K562 (cell line): ENCODE results near the gene TMEM179. TPM values are rescaled to one million over a fixed set of nuclear protein-coding genes. Genes with fewer than 3 reads are reported as not detected.

Experiments
- ATAC-seq: fragments of 200-7000 bp; cut with Tn5 transposase; 3 replicates; pipeline ENCODE4 v1.9.1; 2020; ENCODE audit warnings: moderate library complexity
- BruUV-seq: library from RNA; stranded (reverse); fragments of 400-500 nt; replicated peaks from 2 replicates; lab custom pipeline; 2021; lab: Mats Ljungman, UMichigan
- CTCF ChIA-PET: fragments of 300-600 bp; formaldehyde crosslinking; extraction: SDS; loops from one replicate; lab custom pipeline; 2021; ENCODE audit warnings: low intra/inter-chr PET ratio; lab: Yijun Ruan, JAX
- POLR2A ChIA-PET: fragments of 300-600, 350-650 bp; sonication (Branson Sonifier 250); formaldehyde crosslinking; extraction: SDS; loops from one replicate; lab custom pipeline; 2021; ENCODE audit warnings: antibody characterized with exemption, inconsistent platforms; lab: Yijun Ruan, JAX
- DNase-seq, 4 experiments: peaks; one replicate each; pipeline versions ENCODE4 v3.0.0 to v3.0.0-alpha.2; 2011 to 2018; ENCODE audit warnings: low spot score in 3 of 4, mixed read lengths in 3 of 4; ENCODE audit errors: extremely low read depth in 1 of 4
- FAIRE-seq: peaks from 2 replicates; lab custom pipeline; 2011; peaks lifted over from hg19 to GRCh38; lab: Jason Lieb, UNC
- H2AFZ ChIP-seq: 2 replicates; pipeline ENCODE4 v1.6.0; 2011; ENCODE audit warnings: low read depth, low read length, control low read depth, inconsistent platforms
- H3K27ac ChIP-seq: fragments of 200-600 bp; 3 replicates; pipeline ENCODE4 v1.8.0; 2011; ENCODE audit warnings: low read depth, mild to moderate bottlenecking, control low read depth, inconsistent platforms, low read length, moderate library complexity, mixed read lengths; ENCODE audit errors: extremely low read depth
- H3K27me3 ChIP-seq, 2 experiments: fragments of 300-600 bp in 1 of 2; 2 replicates in 1 of 2; 3 replicates in 1 of 2; pipeline versions ENCODE4 v1.6.0 to v1.8.0; 2011; ENCODE audit warnings: inconsistent platforms in 2 of 2, low read length in 2 of 2, mild to moderate bottlenecking in 1 of 2, mixed read lengths in 1 of 2, moderate library complexity in 1 of 2; ENCODE audit not compliant: control insufficient read depth in 2 of 2, insufficient read depth in 2 of 2
- H3K36me3 ChIP-seq: fragments of 300-600 bp; 3 replicates; pipeline ENCODE4 v1.8.0; 2011; ENCODE audit warnings: mild to moderate bottlenecking, low read length, inconsistent platforms; ENCODE audit not compliant: control insufficient read depth, insufficient read depth
- H3K4me1 ChIP-seq, 2 experiments: fragments of 200-600 bp in 1 of 2; replicated peaks in 1 of 2; 2 replicates in 1 of 2; 3 replicates in 1 of 2; pipeline versions ENCODE4 v1.5.1 to v1.8.0; 2011; ENCODE audit warnings: inconsistent platforms in 2 of 2, low read length in 2 of 2, mild to moderate bottlenecking in 1 of 2, mixed read lengths in 1 of 2, moderate library complexity in 1 of 2; ENCODE audit not compliant: control insufficient read depth in 2 of 2, insufficient read depth in 2 of 2
- H3K4me2 ChIP-seq: 2 replicates; pipeline ENCODE4 v1.6.1; 2011; ENCODE audit warnings: low read length, control low read depth, inconsistent platforms, mixed read lengths; ENCODE audit not compliant: insufficient read depth
- H3K4me3 ChIP-seq: fragments of 200-600 bp; sonication (generic), shearing (Covaris generic); 2 replicates; pipeline ENCODE4 v1.5.1; 2016; ENCODE audit warnings: control low read depth, inconsistent platforms
- H3K79me2 ChIP-seq: fragments of 200-600 bp; 3 replicates; pipeline ENCODE4 v1.8.0; 2011; ENCODE audit warnings: low read length, inconsistent platforms; ENCODE audit not compliant: control insufficient read depth, insufficient read depth
- H3K9ac ChIP-seq, 2 experiments: 2 replicates each; pipeline versions ENCODE4 v1.6.0 to v1.6.1; 2011; ENCODE audit warnings: low read depth in 2 of 2, low read length in 2 of 2, control low read depth in 1 of 2, inconsistent platforms in 1 of 2, mild to moderate bottlenecking in 1 of 2, mixed read lengths in 1 of 2; ENCODE audit not compliant: insufficient read depth in 1 of 2
- H3K9me1 ChIP-seq: one replicate; pipeline ENCODE4 v1.6.0; 2011; ENCODE audit warnings: inconsistent platforms, mild to moderate bottlenecking, low read length, moderate library complexity; ENCODE audit not compliant: control insufficient read depth, insufficient read depth
- H3K9me3 ChIP-seq: replicated peaks from 2 replicates; pipeline ENCODE4 v1.5.1; 2011; ENCODE audit warnings: low read depth, low read length, inconsistent platforms; ENCODE audit not compliant: control insufficient read depth, insufficient read depth
- H4K20me1 ChIP-seq: replicated peaks from 2 replicates; pipeline ENCODE4 v1.6.1; 2011; ENCODE audit warnings: low read length, inconsistent platforms, mixed read lengths; ENCODE audit not compliant: control insufficient read depth, insufficient read depth
- BACH1 ChIP-seq: fragments of 200-800 bp; sonication (Bioruptor generic); IDR thresholded peaks from 2 replicates; pipeline ENCODE4 v1.6.1; 2016; ENCODE audit warnings: missing genetic modification characterization, missing compliant biosample characterization
- EHMT2 ChIP-seq: fragments of 450-650 bp; IDR thresholded peaks from 2 replicates; pipeline ENCODE4 v1.6.1; 2018; ENCODE audit warnings: antibody characterized with exemption
- EP300 ChIP-seq: IDR thresholded peaks from 2 replicates; pipeline ENCODE4 v1.6.1; 2012; ENCODE audit warnings: low read length, improper control_type of control experiment
- FOXK2 ChIP-seq, 2 experiments: fragments of 450-650 bp; IDR thresholded peaks in 1 of 2; conservative IDR thresholded peaks in 1 of 2; 2 replicates each; pipeline ENCODE4 v1.6.1; 2016; ENCODE audit warnings: low read depth in 2 of 2, mild to moderate bottlenecking in 1 of 2
- KAT2B ChIP-seq: IDR thresholded peaks from one replicate; pipeline ENCODE4 v1.6.1; 2012; ENCODE audit warnings: low read depth, mild to moderate bottlenecking, control low read depth, inconsistent platforms, low read length, moderate library complexity
- RAD21 ChIP-seq, 2 experiments: fragments of 250-450 bp in 1 of 2; fragments of 450-650 bp in 1 of 2; sonication (Bioruptor Pico) in 1 of 2; formaldehyde crosslinking in 1 of 2; IDR thresholded peaks in 1 of 2; conservative IDR thresholded peaks in 1 of 2; 2 replicates each; pipeline versions ENCODE4 v1.4.0 to v1.8.0; 2020 to 2022; ENCODE audit warnings: mild to moderate bottlenecking in 2 of 2, moderate library complexity in 1 of 2
- RBM17 ChIP-seq: fragments of 200-400 bp; formaldehyde crosslinking; IDR thresholded peaks from 2 replicates; pipeline ENCODE4 v1.6.1; 2017; ENCODE audit warnings: low read depth, mild to moderate bottlenecking, low read length, borderline replicate concordance
- RBM22 ChIP-seq: fragments of 200-400 bp; formaldehyde crosslinking; IDR thresholded peaks from 2 replicates; pipeline ENCODE4 v1.6.1; 2018; ENCODE audit warnings: low read length, low read depth; ENCODE audit not compliant: poor library complexity, severe bottlenecking
- WGBS: fragments of 100-300 bp; shearing (Covaris generic); methylation state at CpG from one replicate; pipeline ENCODE4 v1.1.6; 2016; ENCODE audit warnings: low coverage, mixed read lengths; ENCODE audit not compliant: insufficient coverage; ENCODE audit errors: missing lambda C conversion rate; 5-methylcytosine and 5-hydroxymethylcytosine counted together
- in situ Hi-C: fragments of 300-500 bp; cut with MboI; formaldehyde crosslinking; loops from 4 replicates; pipeline ENCODE4 v1.15.0; 2018; ENCODE audit warnings: inconsistent platforms, mixed read lengths
- intact Hi-C: fragments of 100-400 bp; cut with micrococcal nuclease; formaldehyde crosslinking; loops from 2 replicates; pipeline ENCODE4 v1.14.2; 2022
- polyA plus RNA-seq, 8 experiments: library from polyadenylated mRNA; depleted of rRNA in 4 of 8; stranded (reverse) in 5 of 8; unstranded in 3 of 8; fragments of >200 nt; fragmentation: Nextera tagmentation in 2 of 8; fragmentation: Illumina TruSeq in 1 of 8; extraction: Ambion mirVana in 2 of 8; extraction: Trizol in 1 of 8; gene quantifications; 2 replicates each; pipeline versions ENCODE4 v1.2.1 to v1.2.3, GENCODE V29; 2011 to 2014; ENCODE audit warnings: inconsistent platforms in 1 of 8, missing spikeins in 1 of 8
- total RNA-seq, 7 experiments: library from RNA; depleted of rRNA in 6 of 7; stranded (reverse); fragments of >200 nt in 6 of 7; fragmentation: Illumina TruSeq in 2 of 7; extraction: Trizol in 2 of 7; gene quantifications; 2 replicates each; pipeline versions ENCODE4 v1.2.1 to v1.2.3, GENCODE V29; 2011 to 2021; ENCODE audit warnings: low replicate concordance in 1 of 7

TMEM179 gene
- total and polyA plus RNA-seq, 9 of the 15 experiments (the other 6 are each of a cell fraction or from before 2014, with no cell fraction given), result not detected

GRCh38 chr14:104567957-104568225, 36.7 kb downstream of the TMEM179 start:
- ChIA-PET CTCF (no interaction called here), POLR2A (interaction anchor here (1.4 kb wide), 1 partner anchor 9 kb away, joined by 7 read pairs; no protein-coding TSS in a partner anchor)
- WGBS, result 3% methylated on average over 7 of the region's 9 CpGs
- Histone ChIP-seq H3K9me3 (no peaks in the 10 kb centered on the region), H3K36me3 (no peaks in the 10 kb centered on the region), H2AFZ (no peak overlapping the region), H3K4me3 (no peak overlapping the region), H3K9me1 (no peaks in the 10 kb centered on the region), H3K79me2 (no peaks in the 10 kb centered on the region), H3K4me2 (no peak overlapping the region), H3K9ac (no peak overlapping the region), H4K20me1 (no peaks in the 10 kb centered on the region; the same call in none of the 2 replicates)
- BruUV-seq, result no TSS peak
- ATAC-seq, result no peak
- FAIRE-seq, result no peak
- TF ChIP-seq RBM17 (no peak), EP300 (no peak), EHMT2 (no peak), FOXK2 (conservative IDR thresholded peaks at IDR 0.05 in 1 of 2, IDR thresholded peaks at IDR 0.05 in 1 of 2; ENCODE audit: low read depth in 2 of 2) (no peak), RBM22 (no peak), KAT2B (no peak), RAD21 (CRISPR knock-in tag; conservative IDR thresholded peaks at IDR 0.05 in 1 of 2, IDR thresholded peaks at IDR 0.05 in 1 of 2) (no peak), BACH1 (tag) (no peak)
- TF ChIP-seq, all 486 proteins: peak for 0
- in situ Hi-C loops (no loop called here), intact Hi-C loops (loop anchor here (10.0 kb wide), 1 partner anchor 57 kb away; no protein-coding TSS in a partner anchor)
- DNase-seq, result no peak
- Histone ChIP-seq H3K27me3 (peaks cover 0 to 42% of the 10 kb centered on the region in 2 experiments; a peak in 3 of 5 replicates), H3K27ac (no peak overlapping the region), H3K4me1 (peaks cover 0 to 49% of the 10 kb centered on the region in 2 experiments; a peak in 2 of 5 replicates)
